ENCODE results near the gene OR52N1. TPM values are rescaled to one million over a fixed set of nuclear protein-coding genes. Genes with fewer than 3 reads are reported as not detected.

Gene OR52N1
- total and polyA plus RNA-seq, 2 of the 8 experiments (the other 6 are each of a cell fraction or from before 2014, with no cell fraction given) = 0.09 TPM; not detected in 1

DNA sequence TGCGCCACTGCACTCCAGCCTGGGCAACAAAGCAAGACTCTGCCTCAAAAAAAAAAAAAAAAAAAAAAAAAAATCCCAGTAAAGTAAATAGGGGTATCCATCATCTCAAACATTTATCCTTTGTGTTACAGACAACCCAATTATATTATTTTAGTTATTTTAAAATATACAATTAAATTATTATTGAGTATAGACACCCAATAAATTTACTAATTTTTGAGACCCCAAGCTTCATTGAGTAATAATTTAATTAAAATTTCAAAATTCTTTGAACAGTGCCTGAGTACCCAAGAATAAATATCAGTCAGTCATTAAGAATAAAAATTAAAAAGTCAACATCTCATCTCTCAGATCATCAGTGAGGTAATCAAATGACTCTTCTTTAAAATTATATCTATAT, 37.1 kb downstream of the OR52N1 start, which contains the start of gene OR52N4:
Gene OR52N4, plus strand, starts transcription at position 301 of the 400 bp plus-strand sequence. CDS start 498 bp downstream, outside the sequence.
- Histone ChIP-seq H3K4me3 (ENCODE audit: extremely low read depth in 1 of 4, insufficient read depth in 2 of 4, low read depth in 3 of 4, low read length in 4 of 4) (no peak within 1 kb of the TSS), H2BK12ac (ENCODE audit: low read depth, low read length) (no peak within 1 kb of the TSS), H2AFZ (ENCODE audit: low read length) (no peak within 1 kb of the TSS), H3K27ac (ENCODE audit: low read depth, low read length) (no peak within 1 kb of the TSS), H3K9me3 (ENCODE audit: insufficient read depth in 2 of 2, low read depth in 1 of 2, low read length in 1 of 2) (no peaks in the 10 kb centered on the region), H3K4me2 (ENCODE audit: insufficient read depth in 1 of 2, low read depth in 2 of 2, low read length in 2 of 2) (no peak within 1 kb of the TSS), H3K79me1 (ENCODE audit: low read depth, low read length) (no peaks in the 10 kb centered on the region), H3K4me1 (replicated peaks in 1 of 4; ENCODE audit: control insufficient read depth in 3 of 4, insufficient read depth in 4 of 4, low read length in 3 of 4) (no peaks in the 10 kb centered on the region), H4K91ac (replicated peaks; ENCODE audit: insufficient read length, low read length) (no peak within 1 kb of the TSS), H2BK5ac (ENCODE audit: low read depth, low read length) (no peak within 1 kb of the TSS), H2AK5ac (ENCODE audit: low read depth, low read length) (no peak within 1 kb of the TSS), H3K56ac (replicated peaks; ENCODE audit: insufficient read length, low read depth, low read length) (no peak within 1 kb of the TSS), H3K36me3 (ENCODE audit: control insufficient read depth in 2 of 4, insufficient read depth in 4 of 4, low read length in 3 of 4) (no peaks in the 10 kb centered on the region), H3K18ac (ENCODE audit: extremely low read depth, low read length) (no peak within 1 kb of the TSS), H2BK120ac (replicated peaks; ENCODE audit: low read depth, low read length) (no peak within 1 kb of the TSS), H4K8ac (ENCODE audit: extremely low read depth, insufficient read depth, low read length) (no peak within 1 kb of the TSS), H4K5ac (ENCODE audit: insufficient read length, low read depth, low read length) (no peak within 1 kb of the TSS), H3K9ac (replicated peaks in 1 of 4; ENCODE audit: extremely low read depth in 1 of 4, low read depth in 3 of 4, low read length in 3 of 4) (no peak within 1 kb of the TSS), H3K4ac (replicated peaks; ENCODE audit: insufficient read length, low read depth, low read length) (no peak within 1 kb of the TSS), H2BK20ac (ENCODE audit: low read length) (no peak within 1 kb of the TSS), H3K27me3 (replicated peaks in 1 of 4; ENCODE audit: control insufficient read depth in 3 of 4, extremely low read depth in 1 of 4, insufficient read depth in 3 of 4, low read length in 3 of 4) (no peaks in the 10 kb centered on the region), H3K23me2 (ENCODE audit: low read depth, low read length) (no peaks in the 10 kb centered on the region), H2BK15ac (ENCODE audit: low read length) (no peak within 1 kb of the TSS), H4K20me1 (replicated peaks in 1 of 2; ENCODE audit: control insufficient read depth in 1 of 2, insufficient read depth in 2 of 2, low read length in 2 of 2) (no peaks in the 10 kb centered on the region), H3K14ac (ENCODE audit: insufficient read length) (no peak within 1 kb of the TSS), H3K79me2 (ENCODE audit: control insufficient read depth in 1 of 2, insufficient read depth in 2 of 2, low read length in 2 of 2) (no peaks in the 10 kb centered on the region), H3K23ac (ENCODE audit: insufficient read length) (no peak within 1 kb of the TSS)
- DNase-seq (ENCODE audit: low read depth in 1 of 2, low spot score in 2 of 2) (no peak), FAIRE-seq (no peak)
- ChIA-PET POLR2A (ENCODE audit: partially characterized antibody) (no interaction called here), CTCF (ENCODE audit: partially characterized antibody) (no interaction called here)
- TF ChIP-seq, protein P1, sequence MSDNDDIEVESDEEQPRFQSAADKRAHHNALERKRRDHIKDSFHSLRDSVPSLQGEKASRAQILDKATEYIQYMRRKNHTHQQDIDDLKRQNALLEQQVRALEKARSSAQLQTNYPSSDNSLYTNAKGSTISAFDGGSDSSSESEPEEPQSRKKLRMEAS (IDR thresholded peaks at IDR 0.05) = no peak
- TF ChIP-seq CREB1 (IDR thresholded peaks at IDR 0.05) (no peak), KDM5A (IDR thresholded peaks at IDR 0.05; ENCODE audit: low read length) (no peak), ZNF274 (IDR thresholded peaks at IDR 0.05; ENCODE audit: borderline replicate concordance, extremely low read depth, low read length) (no peak), SP1 (IDR thresholded peaks at IDR 0.05; ENCODE audit: low read depth, low read length) (no peak), GTF2F1 (IDR thresholded peaks at IDR 0.05; ENCODE audit: borderline replicate concordance, low read depth, low read length) (no peak), SP2 (IDR thresholded peaks at IDR 0.05; ENCODE audit: low read length) (no peak), POLR2A (IDR thresholded peaks at IDR 0.05; ENCODE audit: control extremely low read depth in 1 of 2, low read depth in 2 of 2, low read length in 2 of 2) (no peak), YY1 (IDR thresholded peaks at IDR 0.05; ENCODE audit: low read depth, low read length) (no peak), CHD1 (IDR thresholded peaks at IDR 0.05; ENCODE audit: low read depth, low read length) (no peak), EZH2 (IDR thresholded peaks at IDR 0.05; ENCODE audit: low read depth, low read length, severe bottlenecking) (no peak), RFX5 (IDR thresholded peaks at IDR 0.05; ENCODE audit: borderline replicate concordance, low read depth, low read length) (no peak), HDAC6 (IDR thresholded peaks at IDR 0.05; ENCODE audit: low read depth, low read length) (no peak), SAP30 (IDR thresholded peaks at IDR 0.05; ENCODE audit: insufficient read depth, insufficient replicate concordance, low read length) (no peak), TAF1 (IDR thresholded peaks at IDR 0.05; ENCODE audit: low read depth, low read length) (no peak)
- TF ChIP-seq, protein P2, sequence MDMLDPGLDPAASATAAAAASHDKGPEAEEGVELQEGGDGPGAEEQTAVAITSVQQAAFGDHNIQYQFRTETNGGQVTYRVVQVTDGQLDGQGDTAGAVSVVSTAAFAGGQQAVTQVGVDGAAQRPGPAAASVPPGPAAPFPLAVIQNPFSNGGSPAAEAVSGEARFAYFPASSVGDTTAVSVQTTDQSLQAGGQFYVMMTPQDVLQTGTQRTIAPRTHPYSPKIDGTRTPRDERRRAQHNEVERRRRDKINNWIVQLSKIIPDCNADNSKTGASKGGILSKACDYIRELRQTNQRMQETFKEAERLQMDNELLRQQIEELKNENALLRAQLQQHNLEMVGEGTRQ (IDR thresholded peaks at IDR 0.05; ENCODE audit: low read length) = no peak
- no CpG with 5 or more reads among the region's 1 CpG for WGBS, 2 experiments (ENCODE audit: extremely low coverage in 1 of 2, insufficient coverage in 1 of 2, insufficient read length in 1 of 2, insufficient replicate concordance in 2 of 2, low coverage in 1 of 2, low lambda C conversion rate in 2 of 2, missing lambda C conversion rate in 1 of 2)
